ENCODE data around the gene SLC24A3. TPM values are rescaled to one million over a fixed set of nuclear protein-coding genes. Genes with fewer than 3 reads are reported as not detected.

SLC24A3 gene
- total RNA-seq, 1 donor from 2014 or later = 0.08 TPM

GRCh38 chr20:19300395-19300794 lies 88.0 kb downstream of the SLC24A3 start:
- H3K27me3 ChIP-seq (ENCODE audit: control insufficient read depth, insufficient read depth, low read length) = no peaks in the 10 kb centered on the region

GRCh38 chr20:19301142-19301541 lies 88.7 kb downstream of the SLC24A3 start:
- DNase-seq (ENCODE audit: low read depth) = no peak
- Histone ChIP-seq H3K27me3 (ENCODE audit: control insufficient read depth, insufficient read depth, low read length) (no peaks in the 10 kb centered on the region), H3K36me3 (ENCODE audit: control insufficient read depth, insufficient read depth, low read length) (no peaks in the 10 kb centered on the region), H3K4me3 (ENCODE audit: low read depth, low read length) (no peak overlapping the region)
- no peak for TF ChIP-seq CTCF (IDR thresholded peaks at IDR 0.05; ENCODE audit: insufficient read depth, low read length, poor library complexity, severe bottlenecking)

More at GRCh38 chr20:19300395-19300794, 88.0 kb downstream of the SLC24A3 start:
- TF ChIP-seq CTCF (IDR thresholded peaks at IDR 0.05; ENCODE audit: insufficient read depth, low read length, poor library complexity, severe bottlenecking) = no peak
- DNase-seq (ENCODE audit: low read depth) = no peak
- H3K4me3 ChIP-seq (ENCODE audit: low read depth, low read length) = no peak overlapping the region
- H3K36me3 ChIP-seq (ENCODE audit: control insufficient read depth, insufficient read depth, low read length) = no peaks in the 10 kb centered on the region

- no peak for DNase-seq (ENCODE audit: low read depth)
- H3K4me3 ChIP-seq (ENCODE audit: low read depth, low read length) = no peak overlapping the region
- TF ChIP-seq CTCF (IDR thresholded peaks at IDR 0.05; ENCODE audit: insufficient read depth, low read length, poor library complexity, severe bottlenecking) = no peak
- H3K27me3 ChIP-seq (ENCODE audit: control insufficient read depth, insufficient read depth, low read length) = no peaks in the 10 kb centered on the region
- H3K36me3 ChIP-seq (ENCODE audit: control insufficient read depth, insufficient read depth, low read length) = no peaks in the 10 kb centered on the region
Observed at GRCh38 chr20:19301843-19302242, 89.4 kb downstream of the SLC24A3 start.

GRCh38 chr20:19302714-19303113 lies 90.3 kb downstream of the SLC24A3 start:
- no peak overlapping the region for H3K4me3 ChIP-seq (ENCODE audit: low read depth, low read length)
- H3K36me3 ChIP-seq (ENCODE audit: control insufficient read depth, insufficient read depth, low read length) = no peaks in the 10 kb centered on the region
- no peaks in the 10 kb centered on the region for H3K27me3 ChIP-seq (ENCODE audit: control insufficient read depth, insufficient read depth, low read length)
- no peak for DNase-seq (ENCODE audit: low read depth)
- no peak for TF ChIP-seq CTCF (IDR thresholded peaks at IDR 0.05; ENCODE audit: insufficient read depth, low read length, poor library complexity, severe bottlenecking)

GRCh38 chr20:19304389-19304788 lies 91.9 kb downstream of the SLC24A3 start:
- no peak for TF ChIP-seq CTCF (IDR thresholded peaks at IDR 0.05; ENCODE audit: insufficient read depth, low read length, poor library complexity, severe bottlenecking)
- Histone ChIP-seq H3K4me3 (ENCODE audit: low read depth, low read length) (no peak overlapping the region), H3K36me3 (ENCODE audit: control insufficient read depth, insufficient read depth, low read length) (no peaks in the 10 kb centered on the region), H3K27me3 (ENCODE audit: control insufficient read depth, insufficient read depth, low read length) (no peaks in the 10 kb centered on the region)
- no peak for DNase-seq (ENCODE audit: low read depth)

GRCh38 chr20:19304886-19305415 lies 92.5 kb downstream of the SLC24A3 start:
- no peak for DNase-seq (ENCODE audit: low read depth)
- Histone ChIP-seq H3K4me3 (ENCODE audit: low read depth, low read length) (no peak overlapping the region), H3K27me3 (ENCODE audit: control insufficient read depth, insufficient read depth, low read length) (no peaks in the 10 kb centered on the region), H3K36me3 (ENCODE audit: control insufficient read depth, insufficient read depth, low read length) (no peaks in the 10 kb centered on the region)
- TF ChIP-seq CTCF (IDR thresholded peaks at IDR 0.05; ENCODE audit: insufficient read depth, low read length, poor library complexity, severe bottlenecking) = no peak
